OCI-LY3 (cell line): ENCODE results near the gene FAM216B.

Source experiments
- CTCF ChIP-seq: fragments of 200-600, 300-600 bp; sonication (generic); IDR thresholded peaks from 2 replicates; pipeline ENCODE4 v1.5.1; 2014; ENCODE audit warnings: antibody characterized with exemption, low read length, low read depth
- EZH2phosphoT487 ChIP-seq: fragments of 200-600 bp; shearing (Covaris generic); IDR thresholded peaks from 2 replicates; pipeline ENCODE4 v1.6.1; 2018; ENCODE audit warnings: antibody characterized with exemption, mixed run types, low read depth

- TF ChIP-seq CTCF (no peak), EZH2phosphoT487 (no peak)
These were observed 18.8 kb downstream of the FAM216B start for GRCh38 chr13:42800109-42800643.
